NOMO-1 (cell line): ENCODE data around the gene PRPS2.
A peak's percentile ranks its signal among the peaks of the same experiment; 100 is the strongest.

Experiments used
- DNase-seq, 2 experiments: peaks; one replicate each; lab custom pipeline; 2025; ENCODE audit not compliant: unreplicated experiment in 2 of 2; lab: John Stamatoyannopoulos, UW

PRPS2 gene

GRCh38 chrX:12791257-12792228, at the start of gene PRPS2:
PRPS2 (plus strand) TSS chrX:12791412; CDS start chrX:12791498, 86 bp downstream.
- peak; percentile 23 to 39 for DNase-seq

- DNase-seq: no peak
These were observed 49.8 kb upstream of the PRPS2 start for GRCh38 chrX:12741416-12741815.

- no peak for DNase-seq
These were observed 43.8 kb upstream of the PRPS2 start for GRCh38 chrX:12747433-12747832.

GRCh38 chrX:12751887-12752286, 39.3 kb upstream of the PRPS2 start:
- no peak for DNase-seq

- DNase-seq: no peak
These were observed 37.8 kb upstream of the PRPS2 start for GRCh38 chrX:12753366-12753765.

- peak in 1 of 2 experiments; percentile 46 for DNase-seq
These were observed 32.9 kb upstream of the PRPS2 start for GRCh38 chrX:12758291-12758690.

GRCh38 chrX:12767856-12768255, 23.4 kb upstream of the PRPS2 start:
- DNase-seq: no peak

- no peak for DNase-seq
These were observed 22.7 kb upstream of the PRPS2 start for GRCh38 chrX:12768491-12768890.

- peak; percentile 23 to 50 for DNase-seq
These were observed 20.8 kb upstream of the PRPS2 start for GRCh38 chrX:12770440-12770839.

- peak; percentile 57 to 65 for DNase-seq
These were observed 19.7 kb upstream of the PRPS2 start for GRCh38 chrX:12771445-12772069.

- no peak for DNase-seq
These were observed 13.5 kb upstream of the PRPS2 start for GRCh38 chrX:12777670-12778069.

- no peak for DNase-seq
These were observed 11.7 kb upstream of the PRPS2 start for GRCh38 chrX:12779534-12779933.

- DNase-seq: no peak
These were observed 2.6 kb upstream of the PRPS2 start for GRCh38 chrX:12788645-12789044.

GRCh38 chrX:12789976-12790375, 1.2 kb upstream of the PRPS2 start:
- DNase-seq: no peak

- no peak for DNase-seq
These were observed 341 bp upstream of the PRPS2 start for GRCh38 chrX:12790885-12791256.

- no peak for DNase-seq
These were observed 1.5 kb downstream of the PRPS2 start for GRCh38 chrX:12792711-12793110.

- DNase-seq: no peak
These were observed 3.4 kb downstream of the PRPS2 start for GRCh38 chrX:12794654-12795053.

GRCh38 chrX:12798601-12799000, 7.4 kb downstream of the PRPS2 start:
- DNase-seq: no peak

GRCh38 chrX:12799118-12799517, 7.9 kb downstream of the PRPS2 start:
- DNase-seq: no peak

GRCh38 chrX:12802741-12803140, 11.5 kb downstream of the PRPS2 start:
- DNase-seq: no peak

GRCh38 chrX:12804655-12805054, 13.4 kb downstream of the PRPS2 start:
- no peak for DNase-seq

- DNase-seq: no peak
These were observed 14.1 kb downstream of the PRPS2 start for GRCh38 chrX:12805333-12805732.
